D721Med (cell line): ENCODE measurements around the gene RAET1E.
"Not testable (repeated sequence)": the region's sequence is repeated elsewhere in the genome, so short reads cannot be mapped to it uniquely, and the experiment has no call there.

ENCODE experiments used
- DNase-seq: peaks from one replicate; pipeline ENCODE4 v3.0.0; 2011; ENCODE audit warnings: low spot score; ENCODE audit not compliant: insufficient read length
- FAIRE-seq: peaks from 2 replicates; lab custom pipeline; 2011; peaks lifted over from hg19 to GRCh38; lab: Jason Lieb, UNC
- TF ChIP-seq, protein P1 (sequence below): IDR thresholded peaks from 2 replicates; pipeline ENCODE4 v1.5.1; 2012; ENCODE audit warnings: mild to moderate bottlenecking, control low read depth; ENCODE audit not compliant: insufficient read depth; ENCODE audit errors: missing control alignments

The RAET1E gene

DNA sequence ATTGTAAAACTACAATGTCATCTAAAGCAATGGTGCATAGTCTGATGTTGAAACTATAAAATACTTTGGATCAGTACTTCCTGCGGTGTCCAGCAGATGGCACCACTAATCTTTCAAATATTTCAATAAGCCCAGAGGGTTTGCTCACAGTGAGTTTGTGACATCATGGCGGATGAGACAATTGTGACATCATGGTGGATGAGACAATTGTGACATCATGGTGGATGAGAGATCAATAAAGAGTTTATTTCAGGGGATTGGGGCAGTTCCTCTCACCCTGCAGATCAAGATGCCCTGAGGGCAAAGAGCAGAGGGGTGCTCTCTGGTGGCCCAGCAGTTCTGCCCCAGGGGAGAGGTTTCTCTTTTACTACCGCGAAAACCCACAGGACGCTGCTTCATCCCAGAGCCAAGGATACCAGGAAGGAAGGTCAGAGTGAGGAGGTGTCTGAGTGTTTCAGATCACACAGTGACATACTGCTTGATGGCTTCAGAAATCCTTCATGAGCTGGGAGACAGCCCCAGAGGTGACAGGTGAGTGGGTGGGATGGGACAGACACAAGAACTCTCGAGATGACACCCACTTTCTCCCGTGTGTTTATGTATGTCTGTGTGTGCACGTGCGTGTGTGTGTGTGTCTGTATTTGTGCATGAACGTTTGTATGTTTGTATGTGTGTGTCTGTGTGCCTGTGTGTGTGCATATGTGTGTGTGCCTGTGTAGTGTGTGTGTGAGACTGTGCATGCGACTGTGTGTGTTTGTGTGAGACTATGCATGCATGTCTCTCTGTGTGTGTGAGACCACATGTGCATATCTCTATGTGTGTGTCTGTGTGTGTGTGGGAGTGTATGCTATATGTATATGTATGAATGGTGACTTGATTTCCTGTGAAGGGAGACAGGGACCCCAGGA is 36.6 kb upstream of the RAET1E start:
- no peak for DNase-seq
- FAIRE-seq = no peak
- TF ChIP-seq, protein P1, sequence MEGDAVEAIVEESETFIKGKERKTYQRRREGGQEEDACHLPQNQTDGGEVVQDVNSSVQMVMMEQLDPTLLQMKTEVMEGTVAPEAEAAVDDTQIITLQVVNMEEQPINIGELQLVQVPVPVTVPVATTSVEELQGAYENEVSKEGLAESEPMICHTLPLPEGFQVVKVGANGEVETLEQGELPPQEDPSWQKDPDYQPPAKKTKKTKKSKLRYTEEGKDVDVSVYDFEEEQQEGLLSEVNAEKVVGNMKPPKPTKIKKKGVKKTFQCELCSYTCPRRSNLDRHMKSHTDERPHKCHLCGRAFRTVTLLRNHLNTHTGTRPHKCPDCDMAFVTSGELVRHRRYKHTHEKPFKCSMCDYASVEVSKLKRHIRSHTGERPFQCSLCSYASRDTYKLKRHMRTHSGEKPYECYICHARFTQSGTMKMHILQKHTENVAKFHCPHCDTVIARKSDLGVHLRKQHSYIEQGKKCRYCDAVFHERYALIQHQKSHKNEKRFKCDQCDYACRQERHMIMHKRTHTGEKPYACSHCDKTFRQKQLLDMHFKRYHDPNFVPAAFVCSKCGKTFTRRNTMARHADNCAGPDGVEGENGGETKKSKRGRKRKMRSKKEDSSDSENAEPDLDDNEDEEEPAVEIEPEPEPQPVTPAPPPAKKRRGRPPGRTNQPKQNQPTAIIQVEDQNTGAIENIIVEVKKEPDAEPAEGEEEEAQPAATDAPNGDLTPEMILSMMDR = peak; percentile 80

DNA sequence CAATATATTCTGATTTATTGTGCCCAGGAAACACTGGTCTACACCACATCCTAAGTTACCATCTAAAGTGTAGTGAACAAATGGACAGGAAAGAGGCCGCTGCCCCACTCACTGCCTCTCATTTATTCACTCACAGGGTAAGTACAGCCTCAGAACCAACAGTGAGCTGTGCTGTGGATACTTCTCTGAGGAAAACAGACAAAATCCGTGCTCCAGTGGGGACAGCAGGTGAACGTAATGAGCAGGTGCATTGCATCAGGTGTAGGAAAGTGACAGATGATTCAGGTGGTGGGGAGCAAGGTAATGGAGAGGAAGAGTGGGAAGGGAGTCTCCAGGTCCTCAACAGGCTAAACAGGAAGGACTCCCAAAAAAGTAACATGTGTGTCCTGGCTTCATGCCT is 35.5 kb upstream of the RAET1E start:
- FAIRE-seq = no peak
- no peak for DNase-seq
- TF ChIP-seq, protein P1 = no peak

DNA sequence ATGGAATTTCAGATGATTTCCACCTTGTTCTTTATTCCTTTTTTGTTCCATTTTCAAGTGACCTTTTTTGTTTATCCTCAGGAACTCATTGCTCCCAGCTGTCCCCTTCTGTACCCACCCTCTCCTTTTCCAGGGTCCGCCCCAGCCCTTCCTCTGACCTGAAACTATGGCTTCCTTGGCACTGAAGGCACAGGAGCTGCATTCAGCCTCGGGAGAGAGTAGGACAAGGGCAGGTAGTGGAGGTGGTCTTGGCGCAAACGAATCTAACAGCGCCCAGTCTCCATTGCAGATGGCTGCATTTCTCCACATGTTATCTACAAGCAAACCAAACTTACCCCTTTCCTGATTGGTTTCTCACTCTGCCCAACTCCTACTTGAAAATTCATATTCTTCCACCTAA is 35.1 kb upstream of the RAET1E start:
- FAIRE-seq (no peak), DNase-seq (no peak)
- TF ChIP-seq, protein P1 = no peak

DNA sequence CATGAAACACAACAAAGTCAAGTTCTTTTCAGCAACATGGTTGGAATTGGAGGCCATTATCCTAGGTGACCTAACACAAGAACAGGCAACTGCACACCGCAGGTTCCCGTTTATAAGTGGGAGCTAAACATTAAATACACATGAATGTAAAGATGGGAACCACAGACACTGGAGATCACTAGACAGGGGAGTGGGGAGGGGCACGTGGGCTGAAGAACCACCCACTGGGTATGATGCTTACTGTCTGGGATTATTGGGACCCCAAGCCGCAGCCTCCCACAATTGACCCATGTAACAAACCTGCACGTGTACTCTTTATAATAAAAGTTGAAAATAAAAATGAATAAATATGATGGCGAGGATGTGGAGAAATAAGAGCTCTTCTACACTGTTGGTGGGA is 33.6 kb upstream of the RAET1E start:
- FAIRE-seq (no peak), DNase-seq (no peak)
- TF ChIP-seq, protein P1 = no peak

DNA sequence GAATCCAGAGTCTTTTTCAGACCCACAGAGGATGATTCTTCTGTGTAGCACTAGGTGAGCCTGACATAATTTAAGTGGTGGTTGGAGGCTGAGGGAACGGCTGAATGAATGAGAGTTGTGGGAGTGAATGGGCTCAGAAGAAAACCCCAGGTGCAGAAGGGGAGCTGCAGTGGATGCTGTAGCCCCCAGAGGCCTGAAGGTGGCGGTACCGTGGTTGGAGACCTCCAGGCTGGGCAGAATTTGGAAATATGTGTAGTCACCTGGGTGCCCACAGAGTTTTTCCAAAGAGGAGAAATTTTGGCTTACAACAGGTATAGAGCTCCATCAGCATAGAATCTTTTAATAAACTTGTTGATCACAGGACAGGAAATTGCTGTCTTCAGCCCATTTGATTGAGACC is 31.5 kb upstream of the RAET1E start:
- FAIRE-seq = no peak
- DNase-seq = no peak
- TF ChIP-seq, protein P1 = peak; percentile 24

DNA sequence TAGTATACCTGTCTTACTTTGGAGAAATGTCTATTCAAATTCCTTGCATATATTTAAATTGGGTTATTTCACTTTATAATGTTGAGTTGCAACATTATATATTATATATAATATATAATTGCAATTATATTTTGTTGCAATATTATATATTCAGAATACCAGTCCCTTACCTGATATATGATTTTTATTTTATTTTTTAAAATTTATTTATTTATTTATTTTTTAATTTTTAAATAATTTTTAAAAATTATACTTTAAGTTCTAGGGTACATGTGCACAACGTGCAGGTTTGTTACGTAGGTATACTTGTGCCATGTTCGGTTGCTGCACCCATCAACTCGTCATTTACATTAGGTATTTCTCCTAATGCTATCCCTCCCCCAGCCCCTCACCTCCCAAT is 29.1 kb upstream of the RAET1E start:
- not testable (repeated sequence) for FAIRE-seq, DNase-seq

DNA sequence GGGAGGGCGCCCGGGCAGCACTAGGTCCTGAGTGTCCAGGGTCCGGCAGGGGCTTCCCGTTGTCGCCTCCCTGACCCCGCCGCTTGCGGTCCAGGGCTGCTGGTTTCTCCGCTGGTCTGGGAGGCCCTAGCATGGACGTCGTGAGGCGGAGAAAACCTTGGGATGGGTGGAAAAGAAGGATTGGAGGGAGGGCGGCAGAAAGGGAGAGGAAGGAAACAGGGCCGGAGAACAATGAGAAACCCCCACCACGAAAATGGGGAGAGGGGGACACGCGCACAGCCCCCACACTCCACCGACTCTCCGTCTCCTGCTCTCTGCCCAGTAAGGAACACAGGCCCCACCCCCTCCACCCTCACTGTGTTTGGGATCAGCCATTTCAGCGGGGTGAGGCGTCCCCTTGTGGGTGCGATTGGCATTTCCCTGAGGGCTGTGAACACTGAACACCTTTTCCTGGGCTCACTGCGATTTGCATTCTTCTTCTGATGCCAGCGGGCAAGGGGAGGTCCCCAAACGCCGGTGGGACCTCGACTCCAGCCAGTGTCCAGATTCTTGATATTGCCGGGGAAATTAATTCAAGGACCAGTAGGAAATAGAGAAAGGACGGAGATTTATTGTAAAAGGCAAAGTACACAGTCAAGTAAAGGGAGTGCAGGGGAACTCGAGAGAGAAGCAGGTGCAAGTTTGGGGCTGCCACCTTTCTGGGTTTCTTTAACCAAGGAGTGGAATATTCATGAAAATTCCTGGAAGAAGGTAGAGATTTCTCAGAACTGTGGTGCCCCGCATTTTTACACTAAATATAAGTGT is 28.3 kb upstream of the RAET1E start:
- no peak for FAIRE-seq
- no peak for DNase-seq
- TF ChIP-seq, protein P1 = peak; percentile 93
